ENCODE data around the gene SSBP2. TPM values are rescaled to one million over a fixed set of nuclear protein-coding genes. Genes with fewer than 3 reads are reported as not detected.

The SSBP2 gene
- polyA plus RNA-seq, 1 experiment = 74.3 TPM

GRCh38 chr5:81450940-81451339 lies 300.0 kb downstream of the SSBP2 start:
- no peaks in the 10 kb centered on the region for H3K9me3 ChIP-seq (ENCODE audit: control insufficient read depth, insufficient read depth, low read length)
- no peak overlapping the region for H3K4me3 ChIP-seq (ENCODE audit: low read depth, low read length)
- H3K27ac ChIP-seq (ENCODE audit: low read depth, low read length) = no peak overlapping the region
- no peak for TF ChIP-seq CTCF (IDR thresholded peaks at IDR 0.05; ENCODE audit: low read depth, low read length)
- no peaks in the 10 kb centered on the region for H3K27me3 ChIP-seq (ENCODE audit: control insufficient read depth, insufficient read depth, low read length)
- ChIA-PET POLR2A (no interaction called here), CTCF (interaction anchor here (0.7 to 2.1 kb wide), 3 partner anchors 26 to 808 kb away, joined by 3 to 10 read pairs (median 4); no protein-coding TSS in a partner anchor)
- no peak for DNase-seq (ENCODE audit: low read depth, low spot score)

GRCh38 chr5:81435023-81435422 lies 315.9 kb downstream of the SSBP2 start:
- ChIA-PET POLR2A (no interaction called here), CTCF (interaction anchor here (0.6 to 0.9 kb wide), 2 partner anchors 10 to 591 kb away, joined by 3 to 6 read pairs; no protein-coding TSS in a partner anchor)
- Histone ChIP-seq H3K27me3 (ENCODE audit: control insufficient read depth, insufficient read depth, low read length) (no peaks in the 10 kb centered on the region), H3K4me3 (ENCODE audit: low read depth, low read length) (no peak overlapping the region), H3K27ac (ENCODE audit: low read depth, low read length) (no peak overlapping the region), H3K9me3 (ENCODE audit: control insufficient read depth, insufficient read depth, low read length) (no peaks in the 10 kb centered on the region)
- no peak for TF ChIP-seq CTCF (IDR thresholded peaks at IDR 0.05; ENCODE audit: low read depth, low read length)
- no peak for DNase-seq (ENCODE audit: low read depth, low spot score)

DNA sequence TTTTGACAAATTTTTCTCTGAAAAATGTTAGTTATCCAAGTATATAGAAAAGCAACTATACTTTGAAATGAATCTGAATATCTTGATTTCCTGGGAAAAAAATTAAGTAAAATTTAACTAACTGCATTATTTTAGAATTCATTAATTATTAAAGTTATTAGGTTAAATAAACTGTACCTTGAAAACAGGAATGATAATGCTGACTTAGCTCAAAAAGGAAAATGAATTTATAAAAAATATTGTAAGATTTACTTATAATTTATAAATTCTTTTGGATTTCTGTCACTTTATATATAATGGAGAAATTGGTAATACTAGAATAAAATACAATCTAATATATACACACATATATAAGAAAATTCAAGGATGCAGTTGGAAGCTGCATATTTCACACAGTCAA lies 320.9 kb downstream of the SSBP2 start:
- TF ChIP-seq CTCF (IDR thresholded peaks at IDR 0.05; ENCODE audit: low read depth, low read length) = no peak
- no peaks in the 10 kb centered on the region for H3K9me3 ChIP-seq (ENCODE audit: control insufficient read depth, insufficient read depth, low read length)
- CTCF ChIA-PET = no interaction called here
- POLR2A ChIA-PET = no interaction called here
- H3K27me3 ChIP-seq (ENCODE audit: control insufficient read depth, insufficient read depth, low read length) = no peaks in the 10 kb centered on the region
- H3K27ac ChIP-seq (ENCODE audit: low read depth, low read length) = no peak overlapping the region
- no peak overlapping the region for H3K4me3 ChIP-seq (ENCODE audit: low read depth, low read length)
- DNase-seq (ENCODE audit: low read depth, low spot score) = no peak

GRCh38 chr5:81429363-81429762 lies 321.5 kb downstream of the SSBP2 start:
- H3K4me3 ChIP-seq (ENCODE audit: low read depth, low read length) = no peak overlapping the region
- POLR2A ChIA-PET = no interaction called here

GRCh38 chr5:81428861-81429260 lies 322.0 kb downstream of the SSBP2 start:
- ChIA-PET POLR2A (no interaction called here), CTCF (interaction anchor here (1.2 kb wide), 3 partner anchors 321 to 831 kb away, joined by 3 to 4 read pairs (median 3); no protein-coding TSS in a partner anchor)
- no peaks in the 10 kb centered on the region for H3K9me3 ChIP-seq (ENCODE audit: control insufficient read depth, insufficient read depth, low read length)
- H3K27me3 ChIP-seq (ENCODE audit: control insufficient read depth, insufficient read depth, low read length) = no peaks in the 10 kb centered on the region
- TF ChIP-seq CTCF (IDR thresholded peaks at IDR 0.05; ENCODE audit: low read depth, low read length) = no peak
- no peak overlapping the region for H3K4me3 ChIP-seq (ENCODE audit: low read depth, low read length)
- no peak overlapping the region for H3K27ac ChIP-seq (ENCODE audit: low read depth, low read length)
- DNase-seq (ENCODE audit: low read depth, low spot score) = no peak

More at GRCh38 chr5:81429363-81429762, 321.5 kb downstream of the SSBP2 start:
- Histone ChIP-seq H3K27me3 (ENCODE audit: control insufficient read depth, insufficient read depth, low read length) (no peaks in the 10 kb centered on the region), H3K27ac (ENCODE audit: low read depth, low read length) (no peak overlapping the region), H3K9me3 (ENCODE audit: control insufficient read depth, insufficient read depth, low read length) (no peaks in the 10 kb centered on the region)
- no peak for DNase-seq (ENCODE audit: low read depth, low spot score)
- CTCF ChIA-PET = interaction anchor here (1.2 kb wide), 3 partner anchors 321 to 830 kb away, joined by 3 to 4 read pairs (median 3); no protein-coding TSS in a partner anchor
- no peak for TF ChIP-seq CTCF (IDR thresholded peaks at IDR 0.05; ENCODE audit: low read depth, low read length)
